Mesendoderm (in vitro differentiated cells): ENCODE measurements around the gene PCDH10.

Source experiments
- DNase-seq: peaks from one replicate; pipeline ENCODE4 v3.0.0; 2013
- H2AK5ac ChIP-seq: 2 replicates; pipeline ENCODE4 v1.6.1; 2013; ENCODE audit warnings: low read length, inconsistent platforms
- H2BK120ac ChIP-seq: 2 replicates; pipeline ENCODE4 v1.6.1; 2013; ENCODE audit warnings: low read depth, mild to moderate bottlenecking, low read length, moderate library complexity, mixed read lengths
- H2BK15ac ChIP-seq: replicated peaks from 2 replicates; pipeline ENCODE4 v1.6.1; 2013; ENCODE audit warnings: low read depth, mild to moderate bottlenecking, moderate library complexity
- H2BK5ac ChIP-seq: 2 replicates; pipeline ENCODE4 v1.6.1; 2013; ENCODE audit warnings: low read length, inconsistent platforms
- H3K18ac ChIP-seq: 2 replicates; pipeline ENCODE4 v1.6.1; 2013; ENCODE audit warnings: mild to moderate bottlenecking, low read length, mixed read lengths
- H3K23ac ChIP-seq: one replicate; pipeline ENCODE4 v1.6.1; 2013; ENCODE audit warnings: low read length
- H3K27ac ChIP-seq: 2 replicates; pipeline ENCODE4 v1.5.1; 2013; ENCODE audit warnings: low read depth, mild to moderate bottlenecking, inconsistent platforms, low read length, moderate library complexity
- H3K27me3 ChIP-seq: 2 replicates; pipeline ENCODE4 v1.6.1; 2013; ENCODE audit warnings: low read length, control low read depth, mild to moderate bottlenecking, inconsistent platforms; ENCODE audit not compliant: insufficient read depth, poor library complexity
- H3K36me3 ChIP-seq: 2 replicates; pipeline ENCODE4 v1.6.1; 2013; ENCODE audit warnings: low read length, inconsistent platforms; ENCODE audit not compliant: control insufficient read depth, insufficient read depth
- H3K4ac ChIP-seq: one replicate; pipeline ENCODE4 v1.6.1; 2013; ENCODE audit warnings: low read depth, mild to moderate bottlenecking, low read length, moderate library complexity
- H3K4me1 ChIP-seq: 2 replicates; pipeline ENCODE4 v1.6.1; 2013; ENCODE audit warnings: low read depth, low read length, inconsistent platforms; ENCODE audit not compliant: control insufficient read depth
- H3K4me2 ChIP-seq: 2 replicates; pipeline ENCODE4 v1.6.1; 2013; ENCODE audit warnings: low read length
- H3K4me3 ChIP-seq: 2 replicates; pipeline ENCODE4 v1.5.1; 2013; ENCODE audit warnings: mild to moderate bottlenecking, low read length
- H3K56ac ChIP-seq: one replicate; pipeline ENCODE4 v1.6.1; 2013; ENCODE audit warnings: low read length
- H3K79me1 ChIP-seq: 2 replicates; pipeline ENCODE4 v1.6.1; 2013; ENCODE audit warnings: low read length, inconsistent platforms
- H3K79me2 ChIP-seq: 2 replicates; pipeline ENCODE4 v1.6.1; 2013; ENCODE audit warnings: mild to moderate bottlenecking, low read length; ENCODE audit not compliant: control insufficient read depth, insufficient read depth
- H3K9ac ChIP-seq: 2 replicates; pipeline ENCODE4 v1.6.1; 2013; ENCODE audit warnings: low read length, inconsistent platforms
- H4K5ac ChIP-seq: one replicate; pipeline ENCODE4 v1.6.1; 2013; ENCODE audit warnings: low read length
- H4K8ac ChIP-seq: one replicate; pipeline ENCODE4 v1.6.1; 2013; ENCODE audit warnings: low read depth, mild to moderate bottlenecking, control low read depth, low read length, moderate library complexity
- WGBS: extraction: QIAGEN DNeasy Blood & Tissue Kit; methylation state at CpG from one replicate; pipeline ENCODE4 v1.1.7; 2013; ENCODE audit warnings: low lambda C conversion rate, missing lambda C conversion rate; ENCODE audit not compliant: insufficient coverage; ENCODE audit errors: extremely low coverage; 5-methylcytosine and 5-hydroxymethylcytosine counted together

Gene PCDH10

DNA sequence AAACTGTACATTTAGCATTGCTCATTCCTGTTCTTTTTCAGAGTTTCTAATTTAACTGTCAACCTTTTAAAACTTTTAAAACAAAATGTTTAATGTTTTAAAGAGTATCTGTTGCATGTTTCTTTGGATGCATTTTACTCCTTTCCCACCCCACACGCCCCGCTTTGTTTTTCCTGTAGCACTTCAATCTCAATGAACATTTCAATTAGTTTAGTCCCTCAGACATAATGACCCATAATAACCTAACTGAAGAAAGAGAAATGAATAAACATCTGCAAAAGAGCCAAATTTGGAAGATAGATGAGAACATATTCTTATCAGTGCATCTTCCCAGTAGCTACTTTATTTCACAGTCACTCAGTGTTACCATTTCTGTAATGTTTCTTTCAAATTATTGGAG lies 7.5 kb downstream of the PCDH10 start:
- Histone ChIP-seq H2BK15ac (no peak overlapping the region), H3K23ac (no peak overlapping the region), H3K56ac (no peak overlapping the region), H4K5ac (no peak overlapping the region), H2AK5ac (no peak overlapping the region), H3K36me3 (no peaks in the 10 kb centered on the region), H3K4me2 (no peak overlapping the region), H2BK5ac (no peak overlapping the region), H3K9ac (no peak overlapping the region), H3K27ac (no peak overlapping the region), H3K27me3 (no peaks in the 10 kb centered on the region), H3K18ac (no peak overlapping the region), H3K4me1 (no peaks in the 10 kb centered on the region), H3K4me3 (no peak overlapping the region), H3K79me2 (peaks cover 41% of the 10 kb centered on the region), H3K79me1 (peaks cover 4% of the 10 kb centered on the region), H3K4ac (no peak overlapping the region), H4K8ac (no peak overlapping the region), H2BK120ac (no peak overlapping the region)
- no peak for DNase-seq
- no CpG with 5 or more reads among the region's 2 CpGs for WGBS

DNA sequence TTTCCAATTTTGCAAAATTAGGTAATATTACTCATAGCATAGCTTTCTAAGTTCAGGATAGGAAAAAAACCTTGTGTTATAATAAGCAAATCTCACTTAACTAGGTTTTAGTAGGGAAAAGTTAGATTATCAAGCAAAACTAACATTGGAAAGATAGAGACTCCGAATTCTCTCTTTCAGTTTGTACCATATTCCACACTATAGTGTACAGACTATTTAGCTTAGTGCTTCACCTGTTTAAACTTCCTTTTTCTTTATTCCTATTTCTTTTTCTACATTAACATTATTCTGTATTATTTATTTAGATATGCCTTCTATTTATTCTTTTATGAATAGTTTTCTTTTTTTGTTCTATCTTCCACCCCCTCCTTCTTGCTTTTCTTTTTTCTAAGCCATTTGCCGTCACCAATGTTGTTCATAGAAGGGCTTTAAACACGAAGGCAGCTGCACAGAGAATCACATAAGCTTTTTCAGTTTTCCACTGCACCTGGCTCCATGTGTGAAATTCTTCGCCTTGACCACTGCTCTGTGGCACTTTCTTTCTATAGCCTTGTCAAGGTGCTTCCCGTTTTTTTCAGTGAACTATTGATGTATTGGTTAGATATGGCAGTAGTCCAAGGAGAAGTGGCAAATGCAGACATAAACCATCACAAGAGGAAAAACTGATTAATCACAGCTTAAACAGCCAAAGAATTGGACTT lies 8.5 kb downstream of the PCDH10 start:
- peaks cover 4% of the 10 kb centered on the region for H3K79me1 ChIP-seq
- no peak overlapping the region for H4K5ac ChIP-seq
- no peaks in the 10 kb centered on the region for H3K27me3 ChIP-seq
- no peak overlapping the region for H3K27ac ChIP-seq
- H3K79me2 ChIP-seq: peaks cover 30% of the 10 kb centered on the region
- no peak overlapping the region for H3K23ac ChIP-seq
- H3K4ac ChIP-seq: no peak overlapping the region
- H4K8ac ChIP-seq: no peak overlapping the region
- no peak overlapping the region for H2AK5ac ChIP-seq
- no peak overlapping the region for H3K4me2 ChIP-seq
- H2BK120ac ChIP-seq: no peak overlapping the region
- no peak overlapping the region for H3K4me3 ChIP-seq
- no CpG with 5 or more reads among the region's 5 CpGs for WGBS
- H3K36me3 ChIP-seq: no peaks in the 10 kb centered on the region
- H2BK15ac ChIP-seq: no peak overlapping the region
- H3K9ac ChIP-seq: no peak overlapping the region
- no peak overlapping the region for H3K18ac ChIP-seq
- H3K4me1 ChIP-seq: no peaks in the 10 kb centered on the region
- H2BK5ac ChIP-seq: no peak overlapping the region
- peak; percentile 14 for DNase-seq
- no peak overlapping the region for H3K56ac ChIP-seq

DNA sequence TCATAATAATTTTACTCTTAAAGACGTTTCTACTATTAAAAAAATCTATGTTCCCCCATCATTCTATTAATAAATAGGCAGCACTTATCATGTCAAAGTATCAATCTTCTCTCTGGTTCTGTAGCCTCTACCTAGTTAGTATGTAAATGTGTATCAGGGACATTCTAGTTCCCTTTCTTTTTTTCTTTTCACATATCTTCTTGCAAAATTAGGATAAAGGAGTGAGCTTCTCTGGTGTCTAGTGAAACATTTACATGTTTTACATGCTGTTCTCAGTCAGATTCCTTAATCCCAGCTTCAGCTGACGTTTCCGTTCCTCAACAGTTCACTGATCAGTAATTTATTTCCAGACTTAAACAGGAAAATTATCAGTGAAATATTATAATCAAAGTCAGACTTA lies 11.8 kb downstream of the PCDH10 start:
- Histone ChIP-seq H3K36me3 (no peaks in the 10 kb centered on the region), H3K9ac (no peak overlapping the region)

DNA sequence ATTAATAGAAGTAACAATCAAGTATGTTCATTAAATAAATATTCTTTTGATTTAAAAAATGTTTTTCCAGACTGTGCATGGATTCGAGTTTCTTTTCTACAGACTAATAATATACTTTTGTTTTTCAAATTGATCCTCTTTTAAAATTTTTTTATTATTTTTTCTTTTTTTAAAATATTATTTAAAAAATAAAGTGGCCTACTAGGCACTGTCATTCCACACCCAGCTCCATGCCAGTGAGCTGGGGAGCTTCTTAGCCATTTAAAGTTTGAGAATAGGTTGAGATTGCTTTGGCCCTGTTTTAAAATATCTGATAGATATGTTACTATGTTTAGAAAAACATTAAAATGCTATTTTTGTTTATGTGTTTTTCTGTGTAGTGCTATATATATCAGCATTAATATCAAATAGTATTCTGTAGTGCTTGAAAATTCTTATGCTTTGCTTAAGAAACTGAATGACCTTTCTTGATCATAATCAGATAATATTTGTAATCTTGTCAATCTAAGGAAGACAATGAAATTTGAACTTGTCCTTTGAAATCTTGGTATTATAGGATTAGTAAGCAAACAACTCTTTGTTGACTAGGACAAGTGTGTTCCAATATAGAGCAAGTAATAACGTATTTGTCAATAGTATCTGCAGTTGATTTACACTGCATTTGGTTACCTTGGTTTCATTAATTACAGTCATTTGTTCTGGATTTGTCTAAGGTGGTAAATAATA lies 12.6 kb downstream of the PCDH10 start:
- H3K79me1 ChIP-seq: peaks cover 2% of the 10 kb centered on the region
- H3K18ac ChIP-seq: no peak overlapping the region
- H3K4me2 ChIP-seq: no peak overlapping the region
- no peak overlapping the region for H2BK15ac ChIP-seq
- no peaks in the 10 kb centered on the region for H3K27me3 ChIP-seq
- no peak overlapping the region for H2AK5ac ChIP-seq
- no peak overlapping the region for H2BK5ac ChIP-seq
- no peak overlapping the region for H3K56ac ChIP-seq
- no peak overlapping the region for H3K4me3 ChIP-seq
- H4K8ac ChIP-seq: no peak overlapping the region
- H3K9ac ChIP-seq: no peak overlapping the region
- no peak overlapping the region for H3K4ac ChIP-seq
- H2BK120ac ChIP-seq: no peak overlapping the region
- H3K79me2 ChIP-seq: peaks cover 3% of the 10 kb centered on the region
- no peak overlapping the region for H3K27ac ChIP-seq
- H3K23ac ChIP-seq: no peak overlapping the region
- no peak overlapping the region for H4K5ac ChIP-seq
- WGBS: no CpG with 5 or more reads among the region's 2 CpGs
- DNase-seq: no peak
- no peaks in the 10 kb centered on the region for H3K4me1 ChIP-seq
- H3K36me3 ChIP-seq: no peaks in the 10 kb centered on the region

More for the DNA sequence above, 11.8 kb downstream of the PCDH10 start:
- Histone ChIP-seq H3K18ac (no peak overlapping the region), H3K4me1 (no peaks in the 10 kb centered on the region), H3K23ac (no peak overlapping the region), H2AK5ac (no peak overlapping the region), H2BK15ac (no peak overlapping the region), H3K56ac (no peak overlapping the region), H3K79me2 (peaks cover 7% of the 10 kb centered on the region), H3K4ac (no peak overlapping the region), H3K4me2 (no peak overlapping the region), H3K4me3 (no peak overlapping the region), H3K27me3 (no peaks in the 10 kb centered on the region), H4K5ac (no peak overlapping the region), H2BK5ac (no peak overlapping the region), H4K8ac (no peak overlapping the region), H2BK120ac (no peak overlapping the region), H3K27ac (no peak overlapping the region), H3K79me1 (peaks cover 4% of the 10 kb centered on the region)
- DNase-seq: no peak
- whole genome bisulfite sequencing: no CpG with 5 or more reads among the region's 3 CpGs

DNA sequence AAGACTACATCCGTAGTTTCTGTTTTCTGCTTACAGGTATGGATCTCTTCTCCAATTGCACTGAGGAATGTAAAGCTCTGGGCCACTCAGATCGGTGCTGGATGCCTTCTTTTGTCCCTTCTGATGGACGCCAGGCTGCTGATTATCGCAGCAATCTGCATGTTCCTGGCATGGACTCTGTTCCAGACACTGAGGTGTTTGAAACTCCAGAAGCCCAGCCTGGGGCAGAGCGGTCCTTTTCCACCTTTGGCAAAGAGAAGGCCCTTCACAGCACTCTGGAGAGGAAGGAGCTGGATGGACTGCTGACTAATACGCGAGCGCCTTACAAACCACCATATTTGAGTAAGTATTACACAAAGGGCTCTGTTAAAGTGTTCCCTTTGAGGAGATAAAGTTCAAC lies 13.8 kb downstream of the PCDH10 start:
- Histone ChIP-seq H3K79me2 (no peaks in the 10 kb centered on the region), H3K56ac (no peak overlapping the region), H3K27me3 (no peaks in the 10 kb centered on the region), H3K36me3 (no peaks in the 10 kb centered on the region), H3K27ac (no peak overlapping the region), H2BK15ac (no peak overlapping the region), H3K18ac (no peak overlapping the region), H3K4me1 (no peaks in the 10 kb centered on the region), H3K23ac (no peak overlapping the region), H4K5ac (no peak overlapping the region), H2BK5ac (no peak overlapping the region), H3K4me3 (no peak overlapping the region), H3K4me2 (no peak overlapping the region), H2AK5ac (no peak overlapping the region), H4K8ac (no peak overlapping the region), H2BK120ac (no peak overlapping the region), H3K4ac (no peak overlapping the region), H3K9ac (no peak overlapping the region), H3K79me1 (no peaks in the 10 kb centered on the region)
- DNase-seq: peak; percentile 18
- no CpG with 5 or more reads among the region's 8 CpGs for whole genome bisulfite sequencing
